GM12878 (cell line): ENCODE results near the gene MYH6.

ENCODE experiments used
- HCFC1 ChIP-seq: fragments of 150-350 bp; IDR thresholded peaks from 2 replicates; pipeline ENCODE4 v1.6.1; 2014; ENCODE audit warnings: low read length
- HDAC6 ChIP-seq: fragments of 200-600 bp; sonication (generic); IDR thresholded peaks from one replicate; pipeline ENCODE4 v1.8.0; 2017; ENCODE audit warnings: antibody characterized with exemption; ENCODE audit not compliant: unreplicated experiment
- ZNF687 ChIP-seq: fragments of 450-650 bp; IDR thresholded peaks from 2 replicates; pipeline ENCODE4 v1.6.1; 2017; ENCODE audit warnings: mild to moderate bottlenecking, moderate library complexity
- TF ChIP-seq, protein P1 (sequence below), 3 experiments: IDR thresholded peaks in 2 of 3; conservative IDR thresholded peaks in 1 of 3; 2 replicates each; pipeline ENCODE4 v1.5.1; 2011; ENCODE audit warnings: low read depth in 3 of 3, low read length in 3 of 3, mild to moderate bottlenecking in 3 of 3, control low read depth in 2 of 3, moderate library complexity in 2 of 3, inconsistent platforms in 1 of 3, mixed read lengths in 1 of 3; ENCODE audit not compliant: control insufficient read depth in 2 of 3, insufficient read depth in 1 of 3; ENCODE audit errors: extremely low read depth in 1 of 3

GRCh38 chr14:23371865-23372264 is 36.2 kb downstream of the MYH6 start:
- TF ChIP-seq HCFC1 (no peak), ZNF687 (no peak), HDAC6 (no peak)
- TF ChIP-seq, protein P1, sequence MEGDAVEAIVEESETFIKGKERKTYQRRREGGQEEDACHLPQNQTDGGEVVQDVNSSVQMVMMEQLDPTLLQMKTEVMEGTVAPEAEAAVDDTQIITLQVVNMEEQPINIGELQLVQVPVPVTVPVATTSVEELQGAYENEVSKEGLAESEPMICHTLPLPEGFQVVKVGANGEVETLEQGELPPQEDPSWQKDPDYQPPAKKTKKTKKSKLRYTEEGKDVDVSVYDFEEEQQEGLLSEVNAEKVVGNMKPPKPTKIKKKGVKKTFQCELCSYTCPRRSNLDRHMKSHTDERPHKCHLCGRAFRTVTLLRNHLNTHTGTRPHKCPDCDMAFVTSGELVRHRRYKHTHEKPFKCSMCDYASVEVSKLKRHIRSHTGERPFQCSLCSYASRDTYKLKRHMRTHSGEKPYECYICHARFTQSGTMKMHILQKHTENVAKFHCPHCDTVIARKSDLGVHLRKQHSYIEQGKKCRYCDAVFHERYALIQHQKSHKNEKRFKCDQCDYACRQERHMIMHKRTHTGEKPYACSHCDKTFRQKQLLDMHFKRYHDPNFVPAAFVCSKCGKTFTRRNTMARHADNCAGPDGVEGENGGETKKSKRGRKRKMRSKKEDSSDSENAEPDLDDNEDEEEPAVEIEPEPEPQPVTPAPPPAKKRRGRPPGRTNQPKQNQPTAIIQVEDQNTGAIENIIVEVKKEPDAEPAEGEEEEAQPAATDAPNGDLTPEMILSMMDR (IDR thresholded peaks at IDR 0.05 in 2 of 3, conservative IDR thresholded peaks at IDR 0.05 in 1 of 3; ENCODE audit: control insufficient read depth in 2 of 3, extremely low read depth in 1 of 3, insufficient read depth in 1 of 3, low read depth in 3 of 3, low read length in 3 of 3), result no peak
